ENCODE measurements around the gene RINL. TPM values are rescaled to one million over a fixed set of nuclear protein-coding genes. Genes with fewer than 3 reads are reported as not detected.

RINL gene
- total RNA-seq, 2 experiments from 2014 or later, result 84.0 to 85.5 TPM

DNA sequence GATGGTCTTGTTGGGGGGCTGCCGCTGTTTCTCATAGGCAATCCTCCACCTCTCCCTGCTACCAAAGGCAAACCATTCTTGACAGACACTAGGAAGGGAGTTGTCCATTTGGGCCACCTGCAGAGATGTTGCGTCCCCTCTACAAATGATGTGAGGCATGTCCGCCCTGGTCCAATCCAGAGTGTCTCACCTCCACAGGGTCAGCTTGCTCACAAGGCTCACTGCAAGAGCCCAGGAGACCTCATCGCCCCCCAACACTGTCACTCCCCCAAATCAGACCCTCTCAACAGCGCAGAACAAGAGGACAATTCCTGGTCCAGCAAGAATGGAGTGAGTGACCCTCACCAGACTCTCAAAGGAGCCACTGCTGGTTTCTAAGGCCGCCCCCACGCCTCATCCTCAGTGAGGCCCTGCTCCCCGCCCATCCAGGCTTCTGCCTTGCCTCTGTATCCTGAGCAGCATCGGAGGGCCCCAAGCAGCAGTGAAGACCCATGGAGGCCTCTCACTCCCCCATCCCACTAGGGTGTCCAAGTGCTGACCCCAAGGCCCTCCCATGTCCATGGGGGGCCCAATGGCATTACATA, 34.8 kb downstream of the RINL start:
- ChIA-PET POLR2A (interaction anchor here (0.5 to 1.5 kb wide), 3 partner anchors 11 to 111 kb away, joined by 3 to 5 read pairs (median 5); partner anchors contain the start of gene ECH1), CTCF (interaction anchor here (1.2 kb wide), 1 partner anchor 9 kb away, joined by 3 read pairs; no protein-coding TSS in a partner anchor)

DNA sequence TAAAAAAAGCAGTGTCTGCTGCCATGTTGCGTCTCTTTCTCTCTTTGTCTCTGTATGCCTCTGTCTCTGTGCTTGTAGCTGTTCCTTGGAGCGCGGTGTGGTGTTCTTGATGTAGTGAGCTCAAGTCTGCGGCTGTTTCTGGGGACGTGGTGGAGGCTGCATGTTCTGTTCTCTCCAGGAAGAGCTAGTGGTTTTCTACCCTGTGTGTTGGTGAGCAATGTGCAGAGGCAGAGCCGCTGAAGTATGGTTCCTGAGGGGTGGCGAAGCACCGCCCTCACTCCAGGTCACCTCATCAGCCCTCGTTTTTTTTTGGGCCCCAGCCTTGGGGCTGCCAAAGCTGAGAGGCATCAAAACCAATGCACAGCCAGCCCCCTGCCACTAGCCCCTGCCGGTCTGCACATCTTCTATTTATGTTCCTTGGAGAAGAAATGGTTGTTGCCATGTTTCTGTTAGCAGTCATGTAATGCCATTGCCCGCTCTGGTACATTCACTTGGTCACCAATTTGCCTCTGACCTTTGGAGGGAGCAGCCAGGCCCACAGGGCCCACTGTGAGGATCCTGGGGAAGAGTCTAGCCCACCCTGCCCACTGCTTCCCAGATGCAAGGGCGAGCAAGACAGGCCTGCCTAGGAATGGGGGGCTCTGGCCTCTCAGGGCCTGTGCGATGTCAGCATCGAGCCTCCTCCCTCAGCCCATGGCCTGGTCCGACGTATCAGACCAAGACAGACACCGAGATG, 35.5 kb downstream of the RINL start:
- ChIA-PET CTCF (interaction anchor here (0.6 to 1.1 kb wide), 4 partner anchors 18 to 88 kb away, joined by 3 to 4 read pairs (median 3); partner anchors contain the start of genes MRPS12 and SARS2), POLR2A (interaction anchor here (0.5 to 1.3 kb wide), 3 partner anchors 11 to 100 kb away, joined by 5 to 8 read pairs (median 5); partner anchors contain the start of gene ECH1)

DNA sequence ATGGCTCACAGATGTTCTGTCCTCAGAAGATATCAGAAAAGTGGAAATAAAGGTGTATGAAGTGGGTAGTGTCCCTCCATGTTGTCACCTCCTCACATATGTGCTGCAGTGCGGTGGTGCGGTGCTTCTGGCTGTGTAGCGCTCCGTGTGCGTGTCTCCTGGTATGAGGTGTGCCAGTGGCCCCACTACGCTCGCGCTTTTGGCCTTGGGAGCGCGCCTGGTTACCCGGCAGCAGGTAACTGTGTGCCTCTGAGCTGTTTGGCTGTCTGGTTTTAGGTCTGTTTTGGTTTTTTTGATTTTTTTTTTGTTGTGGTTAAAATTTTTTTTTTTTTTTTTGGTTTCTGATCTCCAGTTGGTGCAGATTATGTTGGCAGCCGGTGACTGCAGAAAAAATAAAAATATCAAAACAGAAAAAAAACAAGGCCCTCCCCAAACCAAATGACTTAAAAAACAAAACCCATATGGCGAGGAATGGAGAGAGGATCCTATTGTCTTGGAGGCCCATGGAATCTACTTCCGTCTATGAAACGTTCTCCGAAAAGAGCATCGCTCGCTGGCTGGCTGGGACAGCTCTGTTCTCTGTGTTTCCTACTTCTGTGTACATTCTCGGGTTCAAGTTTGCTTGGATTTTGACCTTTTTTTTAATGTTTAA, 36.2 kb downstream of the RINL start:
- CTCF ChIA-PET, result interaction anchor here (0.8 to 1.1 kb wide), 3 partner anchors 19 to 89 kb away, joined by 3 read pairs; partner anchors contain the start of genes MRPS12 and SARS2
- POLR2A ChIA-PET, result interaction anchor here (0.7 to 1.3 kb wide), 3 partner anchors 10 to 58 kb away, joined by 5 to 8 read pairs (median 5); partner anchors contain the start of gene ECH1

DNA sequence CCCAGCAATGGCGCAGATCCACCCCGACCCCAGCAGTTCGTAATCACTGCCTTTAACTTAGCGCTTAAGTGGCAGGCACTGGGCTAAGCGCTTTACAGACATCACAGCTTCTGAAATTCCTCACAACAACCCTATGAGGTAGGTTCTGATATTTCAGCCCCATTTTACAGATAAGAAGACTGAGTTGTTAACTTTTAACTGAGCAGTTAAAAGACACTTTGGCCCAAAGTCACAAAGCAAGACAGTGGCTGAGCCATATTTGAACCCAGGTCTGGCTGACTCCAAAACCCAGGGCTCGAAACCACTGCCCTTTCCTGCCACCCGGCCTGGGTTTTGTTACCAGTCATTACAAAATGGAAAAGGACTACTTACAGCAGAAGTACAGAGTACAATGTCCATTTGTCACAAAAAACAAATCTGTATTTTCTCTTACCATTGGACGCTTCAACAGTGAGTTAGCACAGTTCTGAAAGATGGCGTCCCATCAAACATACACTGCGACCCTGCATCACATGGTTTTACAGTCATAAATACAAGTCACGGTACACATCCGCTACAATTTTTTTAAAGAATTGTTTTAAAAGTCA, 36.8 kb downstream of the RINL start:
- ChIA-PET CTCF (interaction anchor here (1.0 to 1.1 kb wide), 2 partner anchors 8 to 46 kb away, joined by 3 read pairs; no protein-coding TSS in a partner anchor), POLR2A (interaction anchor here (0.7 to 1.6 kb wide), 2 partner anchors 8 to 58 kb away, joined by 5 to 7 read pairs; partner anchors contain the start of gene HNRNPL)

DNA sequence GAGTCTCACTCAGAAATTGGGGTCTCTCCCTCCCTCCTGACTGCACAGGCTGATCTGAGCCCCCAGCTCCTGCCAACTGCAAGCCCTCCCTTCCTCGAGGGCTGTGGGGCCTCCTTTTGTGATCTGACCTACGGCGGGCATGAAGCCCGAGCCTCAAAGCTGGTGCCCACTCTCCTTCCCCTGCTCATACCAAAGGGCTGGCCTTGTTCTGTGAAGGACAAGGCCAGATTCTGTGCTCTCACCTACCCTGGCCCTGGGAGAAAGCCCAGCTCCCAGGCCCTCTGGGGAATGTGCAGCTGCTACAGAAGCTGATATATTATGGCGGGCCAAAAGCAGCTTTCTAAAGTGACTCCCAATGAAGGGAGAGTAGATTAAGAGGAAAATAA, 37.5 kb downstream of the RINL start:
- ChIA-PET POLR2A (interaction anchor here (1.0 to 1.6 kb wide), 2 partner anchors 8 to 9 kb away, joined by 3 to 7 read pairs; partner anchors contain the start of gene HNRNPL), CTCF (interaction anchor here (1.1 kb wide), 1 partner anchor 9 kb away, joined by 3 read pairs; no protein-coding TSS in a partner anchor)

DNA sequence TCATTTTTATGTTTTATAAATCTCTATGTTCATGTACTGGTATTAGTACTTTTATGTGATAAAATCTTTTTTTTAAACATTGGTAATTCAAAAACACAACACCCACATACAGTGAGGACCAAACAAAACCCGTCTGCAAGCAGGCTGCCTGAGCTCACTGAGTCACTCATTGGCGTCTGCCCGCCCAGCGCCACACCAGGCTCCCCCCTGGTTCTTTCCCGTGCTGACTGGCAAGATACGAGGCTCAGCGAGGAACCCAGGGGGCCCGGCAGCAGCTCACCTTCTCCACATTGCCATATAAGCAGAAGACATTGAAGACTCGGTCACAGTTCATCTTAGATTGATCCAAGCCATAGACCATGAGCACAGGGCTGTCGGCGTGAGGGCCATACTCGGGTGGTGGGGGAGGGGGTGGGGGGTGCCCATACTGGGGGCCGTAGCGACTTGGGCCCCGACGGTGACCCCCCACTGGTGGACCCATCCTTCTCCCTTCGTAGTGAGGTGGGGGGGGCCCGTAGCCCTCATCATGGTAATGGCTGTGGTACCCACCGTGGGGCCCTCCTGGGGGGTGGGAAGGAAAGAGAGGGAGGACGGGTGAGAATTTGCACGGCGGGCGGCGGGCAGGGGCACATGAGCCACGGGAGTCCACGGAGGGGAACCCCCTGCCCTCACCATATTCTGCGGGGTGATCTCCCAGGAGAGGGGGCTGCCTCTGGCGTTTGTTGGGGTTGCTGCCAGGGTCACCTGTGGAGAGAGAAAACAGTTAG, 38.1 kb downstream of the RINL start:
- ChIA-PET CTCF (interaction anchor here (1.0 to 1.1 kb wide), 2 partner anchors 9 to 48 kb away, joined by 3 read pairs; no protein-coding TSS in a partner anchor), POLR2A (interaction anchor here (1.0 to 1.6 kb wide), 2 partner anchors 8 to 9 kb away, joined by 3 to 7 read pairs; partner anchors contain the start of gene HNRNPL)

DNA sequence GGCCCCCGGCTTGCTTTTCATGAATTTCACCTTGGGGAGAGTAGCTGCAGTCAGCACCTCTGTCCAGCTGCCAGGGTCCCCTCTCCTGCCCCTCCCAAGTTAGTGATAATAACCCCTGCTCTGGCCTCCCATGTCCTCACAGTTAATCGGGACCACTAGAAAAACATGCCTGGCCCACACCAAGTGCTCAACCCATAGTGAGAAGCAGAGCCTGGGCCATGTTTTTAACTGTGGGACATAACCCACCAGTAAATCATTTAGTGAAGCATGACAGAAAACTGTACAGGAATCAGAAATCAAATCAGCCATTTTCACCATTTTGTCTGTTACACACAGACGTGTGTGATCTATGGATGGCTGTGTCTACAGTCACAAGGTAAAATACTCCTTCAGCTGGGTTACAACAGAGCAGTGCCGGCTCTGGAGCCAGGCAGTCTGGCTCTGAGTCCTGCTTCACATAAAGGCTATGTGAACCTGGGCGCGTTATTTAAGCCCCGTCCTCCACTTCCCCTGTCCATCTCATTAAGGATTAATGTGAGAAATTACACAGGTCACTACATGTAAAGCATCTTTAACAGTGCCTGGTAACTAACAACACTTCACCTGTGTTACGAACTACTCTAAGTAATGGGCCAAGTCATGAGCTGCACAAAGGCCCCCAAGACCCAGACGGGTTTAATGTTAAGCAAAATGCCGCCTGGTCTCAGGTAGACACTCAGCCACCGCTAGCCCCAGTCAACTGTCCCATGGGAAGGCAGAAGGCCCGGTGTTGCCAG, 38.9 kb downstream of the RINL start:
- CTCF ChIA-PET, result interaction anchor here (1.0 kb wide), 1 partner anchor 49 kb away, joined by 3 read pairs; no protein-coding TSS in a partner anchor
- POLR2A ChIA-PET, result interaction anchor here (1.3 kb wide), 1 partner anchor 10 kb away, joined by 5 read pairs; no protein-coding TSS in a partner anchor

DNA sequence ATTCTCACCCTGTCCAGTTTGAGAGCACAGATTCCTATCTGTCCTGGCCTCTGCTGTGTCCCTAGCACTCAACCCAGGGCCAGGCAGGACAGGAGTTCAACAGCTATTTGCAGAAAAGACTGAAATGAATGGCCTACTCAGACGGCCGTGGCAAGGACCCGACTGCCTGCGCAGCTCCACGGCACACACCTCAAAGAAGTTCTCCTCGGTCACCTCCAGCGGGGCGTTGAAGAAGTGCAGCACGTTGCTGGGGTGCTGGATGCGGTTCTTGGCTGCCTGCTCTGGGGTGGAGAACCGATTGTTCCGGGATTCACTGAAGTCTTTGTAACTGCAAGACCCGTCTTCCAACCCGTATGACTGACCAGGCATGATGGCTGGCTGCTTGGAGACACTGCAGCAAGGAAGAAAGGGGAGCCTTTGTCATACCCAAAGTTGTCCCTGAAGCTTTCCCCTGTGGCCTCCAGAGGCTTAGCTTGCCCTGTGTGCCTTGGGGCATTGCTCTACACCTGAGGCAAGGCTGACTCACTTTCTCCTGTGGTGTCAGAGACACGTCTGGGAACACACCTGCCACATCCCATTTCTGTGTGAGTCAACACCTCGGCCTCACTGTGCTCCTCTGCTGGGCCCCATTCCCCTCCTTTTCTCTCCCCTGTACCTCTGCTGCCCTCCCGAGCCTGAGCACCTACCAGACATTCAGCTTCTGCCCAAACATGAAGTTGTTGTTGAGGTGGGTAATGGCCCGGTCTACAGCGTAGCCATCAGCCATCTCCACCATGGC, 39.7 kb downstream of the RINL start:
- POLR2A ChIA-PET, result interaction anchor here (0.8 to 1.3 kb wide), 3 partner anchors 8 to 31 kb away, joined by 4 to 5 read pairs (median 4); no protein-coding TSS in a partner anchor
- CTCF ChIA-PET, result no interaction called here

DNA sequence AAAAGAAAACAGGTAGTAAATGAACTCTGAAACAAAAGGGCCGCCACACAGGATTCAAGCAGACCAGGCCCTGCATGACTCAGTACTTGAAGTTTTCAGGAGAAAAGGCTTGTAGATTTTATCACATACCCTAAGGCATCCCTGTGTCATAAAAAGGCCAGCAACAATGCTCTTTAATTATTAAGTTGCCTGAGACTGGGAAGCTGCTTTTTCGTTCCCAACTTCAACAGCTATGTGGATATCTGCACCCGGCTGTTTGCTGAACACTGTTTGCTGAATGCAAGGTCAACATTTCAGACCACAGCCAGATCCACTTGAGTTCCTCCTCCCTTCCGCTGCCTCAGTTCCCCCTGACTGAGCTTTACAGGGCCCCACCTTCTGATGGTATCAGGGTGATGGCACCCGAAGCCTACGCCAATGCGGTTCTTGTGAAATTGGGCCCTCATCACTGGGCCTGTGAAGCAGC, 40.4 kb downstream of the RINL start:
- ChIA-PET CTCF (interaction anchor here (0.6 kb wide), 1 partner anchor 151 kb away, joined by 3 read pairs; no protein-coding TSS in a partner anchor), POLR2A (interaction anchor here (0.8 to 1.3 kb wide), 3 partner anchors 9 to 31 kb away, joined by 4 to 5 read pairs (median 4); no protein-coding TSS in a partner anchor)

DNA sequence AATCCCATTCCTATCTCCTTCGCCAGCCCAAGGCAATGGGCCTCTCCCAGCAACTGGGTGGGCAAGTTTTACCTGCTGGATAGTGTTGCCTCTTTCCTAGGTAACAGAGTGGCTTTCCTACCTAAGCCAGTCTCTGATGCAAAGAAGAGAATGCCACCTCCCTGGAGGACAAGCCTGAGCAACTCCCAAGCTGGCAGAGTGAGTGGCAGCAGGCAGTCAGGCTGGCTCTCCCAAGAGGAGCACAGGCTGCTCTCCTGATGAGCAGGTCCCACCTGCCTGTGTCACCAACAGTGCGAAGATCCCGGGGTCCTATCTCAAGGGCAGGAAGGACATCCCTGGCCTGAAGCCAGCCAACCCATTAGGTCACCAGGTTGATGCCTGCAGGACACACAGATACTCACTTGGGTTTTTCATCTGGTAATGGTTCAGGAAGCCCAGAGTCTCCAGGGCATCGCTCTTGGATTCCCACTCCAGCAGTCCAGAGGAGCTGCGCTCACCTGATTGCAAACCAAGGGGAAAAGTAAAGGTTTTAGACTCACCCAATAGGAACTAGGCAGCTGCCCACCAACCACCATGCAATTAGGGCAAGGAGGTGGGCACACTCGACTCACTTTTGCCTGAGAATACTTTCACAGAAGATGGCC, 41.0 kb downstream of the RINL start:
- CTCF ChIA-PET, result interaction anchor here (0.6 kb wide), 1 partner anchor 151 kb away, joined by 3 read pairs; no protein-coding TSS in a partner anchor
- POLR2A ChIA-PET, result interaction anchor here (0.8 kb wide), 1 partner anchor 9 kb away, joined by 4 read pairs; no protein-coding TSS in a partner anchor

DNA sequence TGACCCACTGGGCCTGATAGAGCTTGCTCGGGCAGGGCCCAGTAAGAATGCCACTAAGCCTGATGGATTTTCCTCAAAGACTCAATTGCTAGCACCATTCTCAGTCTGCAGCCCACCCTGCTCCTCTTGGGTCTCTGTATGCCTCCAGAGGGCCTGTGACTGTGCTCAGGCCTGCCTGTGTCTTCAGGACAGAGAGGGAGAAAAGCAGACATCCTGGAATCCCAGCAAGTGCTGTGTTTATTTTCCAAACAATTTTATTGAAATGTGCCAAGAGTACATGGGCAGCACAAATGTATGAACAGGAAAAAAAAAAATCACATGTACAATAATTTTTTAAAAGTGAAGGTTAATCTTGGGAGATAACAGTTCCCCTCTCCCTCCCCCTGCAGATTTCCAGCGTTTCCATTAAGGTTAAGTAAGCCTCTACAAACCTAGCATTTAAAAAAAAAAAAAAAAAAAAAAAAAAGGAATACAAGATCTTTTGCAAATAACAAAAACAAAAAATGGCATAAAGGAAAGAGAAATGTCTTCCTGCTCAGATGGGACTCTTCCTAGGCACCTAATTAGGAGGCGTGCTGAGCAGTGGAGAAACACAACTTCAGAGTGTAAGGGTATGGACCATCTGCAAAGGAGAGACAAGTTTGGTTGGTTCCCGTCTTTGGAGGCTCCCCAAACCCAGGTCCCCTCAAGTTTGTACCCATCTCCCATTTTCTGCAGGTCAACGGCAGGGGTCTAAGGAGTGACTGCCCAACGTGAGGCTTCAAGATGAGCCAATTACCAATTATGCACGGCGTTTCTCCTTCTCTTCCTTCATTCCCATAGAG, 41.7 kb downstream of the RINL start:
- POLR2A ChIA-PET, result interaction anchor here (0.5 kb wide), 1 partner anchor 53 kb away, joined by 7 read pairs; no protein-coding TSS in a partner anchor
- CTCF ChIA-PET, result interaction anchor here (1.0 kb wide), 1 partner anchor 93 kb away, joined by 3 read pairs; no protein-coding TSS in a partner anchor

DNA sequence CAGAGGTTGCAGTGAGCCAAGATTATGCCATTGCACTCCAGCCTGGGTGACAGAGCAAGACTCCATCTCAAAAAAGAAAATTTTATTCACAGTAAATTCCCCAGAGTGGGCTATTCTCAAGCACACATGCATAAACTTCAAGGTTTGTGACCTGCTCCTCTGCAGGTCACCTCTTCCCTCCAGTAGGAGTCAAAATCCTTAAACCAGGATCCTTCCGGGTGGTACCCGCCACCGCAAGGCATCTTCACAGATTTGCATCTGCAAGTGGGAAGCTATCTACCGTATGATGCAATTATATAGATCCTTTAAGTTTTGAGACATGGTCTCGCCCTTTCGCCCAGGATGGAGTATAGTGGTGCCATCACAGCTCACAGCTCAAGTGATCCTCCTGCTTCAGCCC, 43.5 kb downstream of the RINL start:
- ChIA-PET CTCF (interaction anchor here (0.6 to 0.7 kb wide), 2 partner anchors 9 to 72 kb away, joined by 3 read pairs; no protein-coding TSS in a partner anchor), POLR2A (no interaction called here)

DNA sequence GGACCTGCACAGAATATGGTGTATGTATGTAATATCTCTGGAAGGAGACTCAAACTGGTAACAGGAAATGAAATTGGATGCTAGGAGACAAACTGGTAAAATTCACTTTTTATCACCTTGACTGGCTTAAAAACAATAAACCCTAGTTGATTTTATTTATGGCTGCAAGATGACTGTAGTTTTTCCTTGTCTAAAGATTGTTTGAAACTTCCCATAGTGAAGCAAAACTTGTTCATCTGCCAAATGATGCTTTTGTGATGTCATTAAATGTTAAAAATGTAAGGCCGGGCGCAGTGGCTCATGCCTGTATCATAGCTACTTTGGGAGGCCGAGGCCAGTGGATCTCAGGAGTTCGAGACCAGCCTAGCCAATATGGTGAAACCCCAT, 44.0 kb downstream of the RINL start:
- POLR2A ChIA-PET, result no interaction called here

DNA sequence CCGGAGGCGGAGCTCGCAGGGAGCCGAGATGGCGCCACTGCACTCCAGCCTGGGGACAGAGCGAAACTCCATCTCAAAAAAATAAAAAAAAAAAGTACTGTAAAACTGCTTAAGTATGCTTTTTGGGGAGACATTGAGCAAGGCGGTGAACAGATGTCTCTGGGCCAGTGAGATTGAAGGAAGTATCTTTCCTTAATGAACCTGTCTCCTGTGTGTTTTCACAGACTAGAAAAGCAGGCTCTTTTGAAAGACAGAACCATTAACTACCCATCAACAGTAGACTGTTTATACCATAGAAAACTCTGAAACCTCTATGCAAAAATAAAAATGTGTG, 45.0 kb downstream of the RINL start:
- POLR2A ChIA-PET, result interaction anchor here (0.6 kb wide), 1 partner anchor 16 kb away, joined by 3 read pairs; no protein-coding TSS in a partner anchor
- CTCF ChIA-PET, result interaction anchor here (1.0 to 1.2 kb wide), 2 partner anchors 16 to 199 kb away, joined by 3 to 5 read pairs; no protein-coding TSS in a partner anchor

More for the DNA sequence above, 44.0 kb downstream of the RINL start:
- CTCF ChIA-PET, result interaction anchor here (0.7 to 1.2 kb wide), 2 partner anchors 10 to 15 kb away, joined by 3 read pairs; no protein-coding TSS in a partner anchor
